ENCODE data around the gene LTO1.
"Not testable (repeated sequence)": the region's sequence is repeated elsewhere in the genome, so short reads cannot be mapped to it uniquely, and the experiment has no call there.

The LTO1 gene

DNA sequence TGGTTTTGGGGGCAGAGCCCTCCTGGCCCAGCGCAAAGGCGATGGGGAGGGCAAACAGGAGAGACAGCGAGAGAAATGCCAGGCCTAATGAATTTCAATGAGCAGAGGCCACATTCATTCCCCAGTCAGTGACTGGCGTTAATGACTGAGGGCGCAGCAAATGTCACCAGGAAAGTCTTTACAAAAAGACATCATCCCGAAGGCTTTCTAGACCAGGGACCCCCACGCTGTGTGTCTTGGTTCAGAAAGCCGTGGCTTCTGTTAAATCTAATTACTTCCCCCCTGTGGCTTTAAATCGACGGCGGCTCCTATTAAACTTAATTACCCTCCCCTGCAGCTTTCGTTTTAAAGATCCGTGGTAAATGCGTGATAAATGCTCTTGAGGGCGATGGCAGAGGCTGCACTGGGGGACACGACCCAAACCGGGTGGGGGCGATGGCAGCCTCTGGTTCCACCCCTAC lies 30.2 kb upstream of the LTO1 start:
- DNase-seq, result no peak
- TF ChIP-seq POLR2A (IDR thresholded peaks at IDR 0.05; ENCODE audit: low read length) (no peak), GATA1 (IDR thresholded peaks at IDR 0.05; ENCODE audit: low read depth, low read length) (no peak)

DNA sequence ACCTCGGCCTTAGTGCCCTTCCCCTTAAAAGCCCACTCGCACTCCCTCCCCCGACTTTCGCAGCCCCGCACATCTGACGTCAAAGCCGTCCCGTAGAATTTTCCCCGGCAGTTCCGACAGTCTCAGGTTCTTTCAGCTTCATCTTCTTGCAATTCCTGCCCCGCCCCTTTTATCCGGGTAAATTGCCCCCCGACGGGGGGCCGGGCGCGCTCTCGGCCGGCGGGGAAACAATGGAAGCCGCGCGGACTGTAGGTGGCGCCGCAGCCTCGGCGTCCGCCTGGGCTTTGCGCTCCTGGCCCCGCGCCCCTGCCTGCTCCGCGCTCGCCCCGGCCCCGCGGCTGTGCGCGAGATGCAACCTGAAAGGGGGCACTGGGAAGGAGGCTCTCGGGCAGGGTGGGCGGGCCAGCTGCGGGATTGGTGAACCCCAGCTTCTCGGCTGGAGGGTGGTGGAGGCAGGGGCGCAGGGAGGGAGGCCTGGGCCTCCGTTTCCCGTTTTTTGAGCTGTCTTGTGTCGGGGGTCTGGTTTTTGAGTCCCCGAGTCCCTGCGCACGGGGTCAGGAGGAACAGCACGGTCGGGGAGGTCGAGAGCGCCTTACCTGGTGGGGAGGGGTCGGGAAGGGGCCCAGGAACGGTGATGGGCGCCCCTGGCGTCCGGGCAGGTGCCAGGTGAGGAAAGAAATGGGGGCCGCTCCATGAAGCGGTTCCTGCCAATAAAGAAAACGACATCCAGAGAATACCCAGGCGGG lies 29.5 kb upstream of the LTO1 start:
- DNase-seq, result peak in 1 of 2 experiments; percentile 12
- no peak for TF ChIP-seq POLR2A (IDR thresholded peaks at IDR 0.05; ENCODE audit: low read length)
- no peak for TF ChIP-seq GATA1 (IDR thresholded peaks at IDR 0.05; ENCODE audit: low read depth, low read length)

DNA sequence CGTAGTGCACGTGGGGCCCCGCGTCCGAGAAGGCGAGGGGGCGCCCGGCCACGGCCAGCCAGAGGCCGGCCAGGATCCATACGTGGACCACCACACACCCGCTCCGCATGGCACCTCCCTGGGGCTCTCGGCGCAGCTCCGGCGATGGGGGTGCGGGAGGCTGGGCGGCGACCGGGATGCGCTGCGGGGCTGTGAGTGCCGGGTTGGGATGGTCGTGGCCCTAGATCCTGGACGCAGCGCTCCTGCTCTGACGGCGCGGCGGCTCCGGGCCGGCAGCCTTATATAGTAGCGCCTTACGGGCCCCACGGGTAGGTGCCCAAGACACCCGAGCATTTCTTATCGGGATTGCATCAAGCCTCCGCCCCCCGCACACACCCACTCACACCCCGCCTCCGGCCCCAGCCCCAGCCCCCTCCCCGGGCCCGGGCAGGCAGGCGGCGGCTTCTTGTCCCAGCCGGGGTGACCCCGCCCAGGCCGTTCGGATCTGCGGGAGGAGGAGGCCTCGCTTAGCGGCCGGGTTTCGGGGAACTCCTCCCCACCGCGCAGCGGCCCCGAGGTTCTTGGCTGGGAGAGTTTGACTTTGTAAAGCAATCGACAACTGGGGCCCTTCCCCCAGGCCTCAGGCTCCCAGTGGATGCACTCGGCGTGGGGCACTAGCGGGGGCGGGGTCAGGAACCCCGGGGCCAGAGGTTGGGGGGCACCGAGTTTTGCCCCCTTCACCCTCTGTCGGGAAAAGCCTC lies 28.8 kb upstream of the LTO1 start, which contains the start of gene FGF19:
Gene FGF19, minus strand, starts transcription at position 255 of the 740 bp plus-strand sequence. Its CDS starts 146 bp downstream, at position 109.
- peak; percentile 13 to 22 for DNase-seq
- TF ChIP-seq POLR2A (IDR thresholded peaks at IDR 0.05; ENCODE audit: low read length) (no peak), GATA1 (IDR thresholded peaks at IDR 0.05; ENCODE audit: low read depth, low read length) (no peak)

DNA sequence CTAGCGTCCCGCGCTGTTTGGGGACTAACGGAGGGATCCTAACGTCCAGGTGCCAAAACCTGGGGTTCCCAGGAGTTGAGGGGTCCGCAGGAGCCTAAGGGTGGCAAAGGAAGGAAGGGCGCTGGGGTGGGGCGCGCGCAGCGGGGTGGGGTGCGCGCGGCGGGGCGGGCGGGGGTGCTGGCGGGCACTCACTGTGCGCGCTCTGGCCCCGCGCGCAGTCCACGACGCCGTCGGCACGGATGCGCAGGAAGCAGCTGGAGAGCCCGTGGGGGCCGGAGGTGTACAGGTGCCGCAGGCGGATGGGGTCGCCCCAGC lies 28.3 kb upstream of the LTO1 start:
- TF ChIP-seq GATA1 (IDR thresholded peaks at IDR 0.05; ENCODE audit: low read depth, low read length) (no peak), POLR2A (IDR thresholded peaks at IDR 0.05; ENCODE audit: low read length) (no peak)
- DNase-seq, result no peak

DNA sequence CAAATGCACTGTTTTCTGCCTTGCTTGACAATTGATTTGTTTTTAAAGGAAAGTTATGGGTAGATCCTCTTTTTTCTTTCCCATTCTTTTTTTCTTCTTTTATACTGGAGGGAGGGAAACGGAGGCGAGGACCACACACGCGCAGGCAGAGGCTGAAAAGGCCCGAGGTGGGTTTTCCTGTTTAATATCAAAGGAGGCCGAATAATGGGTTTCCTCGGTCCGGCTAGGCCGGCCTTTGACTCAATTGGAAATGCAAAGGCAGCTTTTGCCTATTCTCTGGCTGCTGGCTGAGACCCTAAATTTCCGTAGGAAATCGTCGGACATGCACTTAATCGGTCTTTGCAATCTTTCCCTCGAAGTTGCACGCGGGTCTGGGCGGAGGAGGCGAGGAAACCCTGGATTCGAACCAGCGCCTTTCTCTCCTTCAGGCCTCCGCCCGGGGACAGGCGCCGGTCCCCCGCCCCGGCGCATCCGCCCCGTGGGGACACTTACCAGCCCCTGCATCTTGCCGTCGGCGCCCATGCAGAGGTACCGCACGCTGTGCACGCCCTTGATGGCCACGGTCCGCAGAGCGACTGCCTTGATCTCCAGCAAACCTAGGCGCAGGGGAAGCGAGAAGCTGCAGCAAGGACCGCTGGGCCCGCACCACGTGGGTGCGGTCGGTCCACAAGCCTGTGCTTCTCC lies 27.8 kb upstream of the LTO1 start:
- no peak for DNase-seq
- TF ChIP-seq GATA1 (IDR thresholded peaks at IDR 0.05; ENCODE audit: low read depth, low read length), result no peak
- no peak for TF ChIP-seq POLR2A (IDR thresholded peaks at IDR 0.05; ENCODE audit: low read length)

DNA sequence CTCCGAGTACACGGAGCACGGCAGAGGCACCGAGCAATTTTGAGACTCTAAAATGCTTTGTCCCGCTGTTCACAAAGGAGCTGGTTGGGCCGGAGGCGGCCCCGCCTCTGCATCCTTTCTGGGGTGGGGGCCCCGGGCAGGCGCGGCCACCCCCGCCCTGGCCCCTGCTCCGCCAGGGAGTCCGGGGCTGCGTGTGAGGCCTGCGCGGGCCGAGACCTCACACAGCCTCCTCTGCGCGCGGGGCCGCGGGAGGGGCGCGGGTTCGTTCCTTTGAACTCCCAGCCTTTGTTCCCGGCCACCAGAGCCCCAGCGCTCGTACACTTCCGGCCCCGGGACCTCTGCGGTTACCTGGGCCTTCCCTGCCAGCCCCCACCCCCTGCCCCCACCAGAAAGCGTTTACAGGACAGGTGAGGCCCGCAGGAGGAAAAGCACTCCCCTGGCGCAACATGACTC lies 27.1 kb upstream of the LTO1 start:
- no peak for DNase-seq

DNA sequence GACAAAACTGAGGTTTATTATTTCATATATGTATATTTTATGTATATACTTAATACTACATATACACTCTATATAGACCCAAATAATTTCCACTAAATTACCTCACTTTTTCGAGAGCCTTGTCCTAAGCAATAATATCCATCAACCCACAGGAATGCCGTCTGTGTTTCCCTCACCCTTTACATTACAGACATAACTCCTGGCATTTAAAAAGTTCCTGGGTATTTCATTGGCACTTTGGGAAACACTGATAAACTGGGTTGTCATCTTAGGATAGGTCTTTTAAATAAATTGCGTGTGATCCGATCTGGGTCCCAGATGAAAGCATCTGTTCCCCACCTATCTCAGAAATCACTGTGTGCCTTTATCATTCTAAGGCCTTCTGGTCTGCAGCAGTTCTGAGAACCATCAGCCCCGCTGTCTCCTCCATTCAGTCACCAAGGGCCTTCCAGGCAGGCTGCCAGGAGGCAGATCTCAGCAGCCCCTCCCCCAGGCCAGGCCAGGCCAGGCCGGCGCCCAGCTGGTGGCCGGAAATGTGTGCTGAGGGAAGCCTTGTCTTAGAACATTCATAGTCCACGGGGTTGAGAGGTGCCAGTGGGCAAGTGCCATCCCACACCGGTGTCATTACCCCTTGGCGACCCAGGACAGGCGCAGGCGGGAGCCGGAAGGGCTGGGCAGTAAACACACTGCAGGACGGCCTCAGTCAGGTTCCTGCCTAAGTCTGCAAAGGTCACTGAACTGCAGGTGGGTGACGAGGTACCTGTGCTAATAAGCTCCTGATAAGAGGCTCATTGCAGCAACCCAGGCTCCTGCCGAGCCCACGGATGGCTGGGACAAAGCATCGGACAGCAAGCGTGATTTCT lies 25.4 kb upstream of the LTO1 start:
- TF ChIP-seq POLR2A (IDR thresholded peaks at IDR 0.05; ENCODE audit: low read length) (no peak), GATA1 (IDR thresholded peaks at IDR 0.05; ENCODE audit: low read depth, low read length) (no peak)
- peak; percentile 33 to 61 for DNase-seq

More for the DNA sequence above, 27.1 kb upstream of the LTO1 start:
- TF ChIP-seq POLR2A (IDR thresholded peaks at IDR 0.05; ENCODE audit: low read length), result no peak
- TF ChIP-seq GATA1 (IDR thresholded peaks at IDR 0.05; ENCODE audit: low read depth, low read length), result no peak

DNA sequence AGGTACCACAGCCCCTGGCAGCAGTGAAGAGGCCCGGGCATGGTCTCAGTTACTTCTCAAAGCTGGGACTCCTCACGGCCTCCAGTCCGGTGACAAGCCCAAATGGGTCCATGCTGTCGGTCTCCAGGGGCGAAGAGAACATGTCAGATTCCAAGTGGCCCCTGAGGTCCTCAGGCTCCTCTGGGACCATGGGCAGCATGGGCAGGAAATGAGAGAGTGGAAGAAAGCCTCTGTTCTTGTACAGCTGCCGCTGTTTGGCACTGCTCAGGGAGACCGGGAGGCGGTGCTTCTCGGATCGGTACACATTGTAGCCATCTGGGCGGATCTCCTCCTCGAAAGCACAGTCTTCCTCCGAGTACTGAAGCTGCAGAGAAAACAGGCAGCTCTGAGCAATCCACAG lies 24.1 kb upstream of the LTO1 start:
- no peak for DNase-seq
- no peak for TF ChIP-seq GATA1 (IDR thresholded peaks at IDR 0.05; ENCODE audit: low read depth, low read length)
- TF ChIP-seq POLR2A (IDR thresholded peaks at IDR 0.05; ENCODE audit: low read length), result no peak

DNA sequence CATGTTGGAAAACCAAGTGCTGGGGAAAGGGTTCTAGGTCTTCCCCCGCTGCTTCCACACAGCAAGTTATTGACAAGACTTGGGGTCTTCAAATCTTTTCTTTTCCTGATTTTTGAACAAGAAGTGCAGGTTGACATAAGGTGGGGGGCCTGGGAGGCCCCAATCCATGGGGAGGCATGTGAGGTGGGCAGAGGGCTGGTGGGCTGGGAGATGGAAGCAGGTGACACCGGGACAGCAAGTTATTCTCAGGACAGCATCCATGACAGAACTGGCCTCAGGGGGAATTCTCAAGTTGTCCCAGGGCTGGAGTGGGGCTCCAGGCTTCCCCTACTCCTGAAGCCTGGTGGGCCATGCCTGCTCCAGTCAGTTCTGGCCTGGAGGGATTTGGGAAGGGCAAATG lies 23.2 kb upstream of the LTO1 start:
- no peak for TF ChIP-seq GATA1 (IDR thresholded peaks at IDR 0.05; ENCODE audit: low read depth, low read length)
- TF ChIP-seq POLR2A (IDR thresholded peaks at IDR 0.05; ENCODE audit: low read length), result no peak
- DNase-seq, result no peak

DNA sequence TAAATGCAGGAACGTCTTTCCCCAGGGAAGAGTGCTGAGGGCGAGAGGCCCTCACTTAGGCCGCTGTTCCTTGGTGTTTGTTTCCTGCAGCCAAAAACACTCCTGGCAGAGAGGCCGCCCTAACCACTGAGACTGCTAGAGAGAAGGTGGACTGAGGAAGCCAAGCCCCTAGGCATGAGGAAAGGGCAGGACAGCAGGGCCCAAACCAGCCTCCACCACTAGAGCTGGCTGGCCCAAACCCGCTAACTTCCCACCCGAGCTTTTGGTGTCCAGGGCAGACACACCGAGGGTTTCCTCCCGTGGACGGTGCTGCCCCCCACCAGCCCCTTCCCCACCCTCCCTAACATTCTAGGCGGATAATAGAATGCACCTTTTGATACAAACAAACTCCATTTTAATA lies 22.7 kb upstream of the LTO1 start:
- TF ChIP-seq GATA1 (IDR thresholded peaks at IDR 0.05; ENCODE audit: low read depth, low read length) (no peak), POLR2A (IDR thresholded peaks at IDR 0.05; ENCODE audit: low read length) (no peak)
- no peak for DNase-seq

DNA sequence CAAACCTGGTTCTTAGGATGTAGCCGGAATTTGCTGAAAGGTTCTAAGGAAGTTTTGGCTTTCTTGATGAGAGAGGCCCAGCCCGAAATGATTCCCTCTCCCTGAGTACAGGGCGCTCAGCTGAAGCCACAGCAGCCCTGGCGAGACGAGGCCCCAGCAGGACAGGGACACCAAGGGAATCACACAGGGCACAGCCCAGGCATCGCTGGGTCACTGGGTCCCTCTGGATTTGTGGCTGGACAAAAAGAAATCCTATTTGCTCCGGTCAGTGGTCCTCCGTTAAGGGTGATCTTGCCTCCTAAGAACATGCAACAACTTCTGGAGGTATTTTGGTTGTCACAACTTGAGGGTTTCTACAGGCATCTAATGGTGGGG lies 22.3 kb upstream of the LTO1 start:
- no peak for TF ChIP-seq GATA1 (IDR thresholded peaks at IDR 0.05; ENCODE audit: low read depth, low read length)
- TF ChIP-seq POLR2A (IDR thresholded peaks at IDR 0.05; ENCODE audit: low read length), result no peak
- DNase-seq, result no peak

DNA sequence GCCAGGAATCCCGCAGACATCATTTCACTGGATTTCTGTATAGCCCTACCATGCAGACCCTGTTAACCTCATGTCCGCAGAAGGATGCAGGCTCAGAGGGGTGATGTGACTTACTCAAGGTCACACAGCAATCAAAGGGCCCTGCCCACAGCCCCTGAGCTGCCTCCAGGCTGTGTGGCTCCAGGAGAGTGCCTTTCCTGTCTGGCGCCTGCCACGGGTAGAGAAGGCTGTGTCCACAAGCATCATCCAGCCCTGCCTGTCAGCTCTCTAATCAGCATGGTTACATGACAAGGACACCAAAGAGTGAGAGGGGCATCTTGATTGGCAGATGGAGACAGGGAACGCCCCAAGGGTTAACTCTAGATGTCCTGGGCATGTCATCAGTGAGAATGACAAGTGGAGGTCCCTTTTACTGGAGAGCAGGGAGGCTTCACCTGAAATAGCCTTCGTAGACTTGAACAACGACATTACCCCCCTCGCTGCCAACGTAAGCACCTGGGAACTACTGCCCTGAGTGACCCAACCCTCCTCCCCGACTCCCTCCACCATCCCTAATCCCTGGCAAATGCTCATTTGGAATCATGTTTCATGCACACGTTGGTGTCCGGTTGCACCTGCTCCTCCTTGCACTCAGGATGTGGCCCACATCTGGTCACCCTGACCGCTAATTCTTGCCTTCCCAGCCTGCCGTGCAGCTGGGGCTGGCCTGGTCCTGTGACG lies 21.8 kb upstream of the LTO1 start:
- DNase-seq, result no peak
- TF ChIP-seq POLR2A (IDR thresholded peaks at IDR 0.05; ENCODE audit: low read length) (no peak), GATA1 (IDR thresholded peaks at IDR 0.05; ENCODE audit: low read depth, low read length) (no peak)

DNA sequence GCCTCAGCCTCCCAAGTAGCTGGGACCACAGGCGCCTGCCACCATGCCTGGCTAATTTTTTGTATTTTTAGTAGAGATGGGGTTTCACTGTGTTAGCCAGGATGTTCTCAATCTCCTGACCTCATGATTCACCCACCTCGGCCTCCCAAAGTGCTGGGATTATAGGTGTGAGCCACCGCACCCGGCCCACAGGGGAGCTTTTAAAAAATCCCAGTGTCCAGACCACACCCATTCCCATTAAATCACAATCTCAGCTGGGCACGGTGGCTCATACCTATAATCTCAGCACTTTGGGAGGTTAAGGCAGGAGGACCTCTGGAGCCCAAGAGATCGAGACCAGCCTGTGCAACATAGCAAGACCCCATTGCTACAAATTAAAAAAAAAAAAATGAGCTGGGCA lies 20.8 kb upstream of the LTO1 start:
- DNase-seq, result not testable (repeated sequence)

All from erythroblast (primary cell).